SKM-1 treated with dmso at 0.1 percent for 144 hours (cell line): ENCODE results near the gene PRM2.

Experiments
- DNase-seq: peaks from one replicate; lab custom pipeline; 2025; ENCODE audit not compliant: unreplicated experiment; lab: John Stamatoyannopoulos, UW

Gene PRM2

GRCh38 chr16:11276143-11276895 lies at the start of gene PRM2:
Gene PRM2, minus strand, starts transcription at chr16:11276480. Its CDS starts 110 bp downstream, at chr16:11276370.
- DNase-seq, result no peak

GRCh38 chr16:11325404-11326083 lies 49.3 kb upstream of the PRM2 start:
- no peak for DNase-seq

- no peak for DNase-seq
Measured at GRCh38 chr16:11323551-11324336, 47.5 kb upstream of the PRM2 start.

- DNase-seq, result no peak
Measured at GRCh38 chr16:11322823-11323222, 46.5 kb upstream of the PRM2 start.

- no peak for DNase-seq
Measured at GRCh38 chr16:11321662-11322061, 45.4 kb upstream of the PRM2 start.

GRCh38 chr16:11320170-11320569 lies 43.9 kb upstream of the PRM2 start:
- no peak for DNase-seq

- DNase-seq, result no peak
Measured at GRCh38 chr16:11319529-11320146, 43.4 kb upstream of the PRM2 start.

- DNase-seq, result no peak
Measured at GRCh38 chr16:11318817-11319216, 42.5 kb upstream of the PRM2 start.

GRCh38 chr16:11316331-11317015 lies 40.2 kb upstream of the PRM2 start:
- no peak for DNase-seq

GRCh38 chr16:11315510-11315909 lies 39.2 kb upstream of the PRM2 start:
- no peak for DNase-seq

- no peak for DNase-seq
Measured at GRCh38 chr16:11314309-11314894, 38.1 kb upstream of the PRM2 start.

- DNase-seq, result no peak
Measured at GRCh38 chr16:11313493-11314308, 37.4 kb upstream of the PRM2 start.

GRCh38 chr16:11312718-11313492 lies 36.6 kb upstream of the PRM2 start:
- no peak for DNase-seq

- peak; percentile 71 for DNase-seq
Measured at GRCh38 chr16:11310997-11311561, 34.8 kb upstream of the PRM2 start.

- no peak for DNase-seq
Measured at GRCh38 chr16:11310634-11310977, 34.3 kb upstream of the PRM2 start.

GRCh38 chr16:11309895-11310633 lies 33.8 kb upstream of the PRM2 start:
- no peak for DNase-seq

- DNase-seq, result no peak
Measured at GRCh38 chr16:11308493-11309283, 32.4 kb upstream of the PRM2 start.
